ENCODE results near the gene GTF2H1. TPM values are rescaled to one million over a fixed set of nuclear protein-coding genes. Genes with fewer than 3 reads are reported as not detected.

The GTF2H1 gene
- total and polyA plus RNA-seq, 2 donors (not counting 1 experiment from before 2014, with no cell fraction given) = 43.7 to 71.9 TPM

DNA sequence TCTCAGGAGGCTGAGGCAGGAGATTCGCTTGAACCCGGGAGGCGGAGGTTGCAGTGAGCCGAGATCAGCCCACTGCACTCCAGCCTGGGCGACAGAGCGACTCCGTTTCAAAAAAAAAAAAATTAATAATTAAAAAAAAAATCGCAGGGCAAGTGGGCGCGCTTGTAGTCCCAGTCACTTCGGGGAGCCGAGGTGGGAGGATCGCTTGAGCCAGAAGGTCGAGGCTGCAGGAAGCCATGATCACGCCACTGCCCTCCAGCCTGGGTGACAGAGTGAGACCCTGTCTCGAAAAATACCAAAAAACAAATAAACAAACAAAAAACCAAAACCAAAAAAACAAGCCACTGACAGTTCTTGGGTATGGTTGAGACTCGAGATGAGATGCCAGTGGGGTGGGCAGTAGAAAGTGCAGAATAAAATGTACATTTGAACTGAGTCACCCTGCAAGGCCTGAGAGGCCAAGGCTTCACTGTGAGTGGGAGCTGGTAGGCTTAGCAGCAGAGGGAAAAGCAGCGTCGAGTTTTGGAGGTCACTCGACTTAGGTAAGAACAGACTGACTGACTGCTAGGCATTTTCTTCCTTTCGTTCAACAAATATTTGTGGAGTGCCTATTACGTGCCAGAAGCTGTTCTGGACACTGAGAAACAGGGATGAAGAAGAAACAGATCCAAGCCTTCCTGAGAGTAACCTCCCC, 71.4 kb downstream of the GTF2H1 start:
- Histone ChIP-seq H3K4me3 (ENCODE audit: control extremely low read depth in 1 of 5, extremely low read depth in 1 of 5, insufficient read depth in 1 of 5, low read depth in 2 of 5, low read length in 4 of 5) (peak overlapping the region; percentile 50 to 96 (median 85)), H4K20me1 (ENCODE audit: control insufficient read depth, insufficient read depth, low read length, poor library complexity, severe bottlenecking) (peaks cover 23% of the 10 kb centered on the region), H3K27ac (ENCODE audit: low read length in 2 of 2) (peak overlapping the region; percentile 82 to 83), H3K36me3 (replicated peaks in 1 of 2; ENCODE audit: control extremely low read depth in 1 of 2, control insufficient read depth in 1 of 2, extremely low read depth in 1 of 2, insufficient read depth in 2 of 2, low read length in 1 of 2) (peaks cover 5 to 16% of the 10 kb centered on the region in 2 experiments), H3K27me3 (replicated peaks in 1 of 4; ENCODE audit: control extremely low read depth in 1 of 4, control insufficient read depth in 3 of 4, insufficient read depth in 4 of 4, low read length in 3 of 4) (no peaks in the 10 kb centered on the region), H3K79me2 (ENCODE audit: control insufficient read depth, insufficient read depth, low read length) (peaks cover 42% of the 10 kb centered on the region), H3K4me2 (replicated peaks; ENCODE audit: low read depth, low read length, poor library complexity, severe bottlenecking) (peak overlapping the region; percentile 81), H3K9ac (ENCODE audit: low read length) (peak overlapping the region; percentile 96), H3K4me1 (ENCODE audit: control insufficient read depth in 2 of 2, insufficient read depth in 2 of 2, low read length in 2 of 2) (peaks cover 11 to 15% of the 10 kb centered on the region in 2 donors), H3K9me3 (ENCODE audit: control extremely low read depth in 1 of 3, control insufficient read depth in 2 of 3, insufficient read depth in 1 of 3, low read length in 2 of 3) (no peaks in the 10 kb centered on the region), H2AFZ (ENCODE audit: insufficient read depth, low read depth, low read length, poor library complexity, severe bottlenecking) (peak overlapping the region; percentile 77)
- ATAC-seq (ENCODE audit: low read depth) = no peak
- ChIA-PET POLR2A (interaction anchor here (0.6 to 3.4 kb wide), 4 partner anchors 9 to 241 kb away, joined by 3 to 18 read pairs (median 7); partner anchors contain the start of genes GTF2H1, HPS5, SPTY2D1 and TSG101), CTCF (interaction anchor here (1.0 to 2.5 kb wide), 2 partner anchors 43 to 72 kb away, joined by 3 to 11 read pairs; partner anchors contain the start of genes GTF2H1 and HPS5)
- Mint-ChIP-seq H3K9me3 (ENCODE audit: insufficient read depth) (no peaks in the 10 kb centered on the region), H3K4me3 (peak overlapping the region; percentile 98), H3K27ac (peak overlapping the region; percentile 94), H3K4me1 (peaks cover 28% of the 10 kb centered on the region), H3K27me3 (no peaks in the 10 kb centered on the region)
- intact Hi-C loops (cut with micrococcal nuclease) = loop anchor here (1.0 to 10.0 kb wide), 5 partner anchors 279 to 1971 kb away; partner anchors contain the start of genes HTATIP2, IGSF22, SAAL1 and TMEM86A
- 79% methylated on average over 17 of the region's 22 CpGs for WGBS (ENCODE audit: insufficient coverage)
- DNase-seq = no peak
- TF ChIP-seq EZH2 (IDR thresholded peaks at IDR 0.05; ENCODE audit: borderline replicate concordance, insufficient read depth, low read depth, low read length, poor library complexity, severe bottlenecking) = no peak
- TF ChIP-seq, protein P1, sequence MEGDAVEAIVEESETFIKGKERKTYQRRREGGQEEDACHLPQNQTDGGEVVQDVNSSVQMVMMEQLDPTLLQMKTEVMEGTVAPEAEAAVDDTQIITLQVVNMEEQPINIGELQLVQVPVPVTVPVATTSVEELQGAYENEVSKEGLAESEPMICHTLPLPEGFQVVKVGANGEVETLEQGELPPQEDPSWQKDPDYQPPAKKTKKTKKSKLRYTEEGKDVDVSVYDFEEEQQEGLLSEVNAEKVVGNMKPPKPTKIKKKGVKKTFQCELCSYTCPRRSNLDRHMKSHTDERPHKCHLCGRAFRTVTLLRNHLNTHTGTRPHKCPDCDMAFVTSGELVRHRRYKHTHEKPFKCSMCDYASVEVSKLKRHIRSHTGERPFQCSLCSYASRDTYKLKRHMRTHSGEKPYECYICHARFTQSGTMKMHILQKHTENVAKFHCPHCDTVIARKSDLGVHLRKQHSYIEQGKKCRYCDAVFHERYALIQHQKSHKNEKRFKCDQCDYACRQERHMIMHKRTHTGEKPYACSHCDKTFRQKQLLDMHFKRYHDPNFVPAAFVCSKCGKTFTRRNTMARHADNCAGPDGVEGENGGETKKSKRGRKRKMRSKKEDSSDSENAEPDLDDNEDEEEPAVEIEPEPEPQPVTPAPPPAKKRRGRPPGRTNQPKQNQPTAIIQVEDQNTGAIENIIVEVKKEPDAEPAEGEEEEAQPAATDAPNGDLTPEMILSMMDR (IDR thresholded peaks at IDR 0.05) = no peak
